ENCODE results near the gene NUP214. TPM values are rescaled to one million over a fixed set of nuclear protein-coding genes. Genes with fewer than 3 reads are reported as not detected.
"Not testable (repeated sequence)": the region's sequence is repeated elsewhere in the genome, so short reads cannot be mapped to it uniquely, and the experiment has no call there.

NUP214 gene
- total and polyA plus RNA-seq, 2 of the 8 experiments (the other 6 are each of a cell fraction or from before 2014, with no cell fraction given): 28.6 to 50.2 TPM

DNA sequence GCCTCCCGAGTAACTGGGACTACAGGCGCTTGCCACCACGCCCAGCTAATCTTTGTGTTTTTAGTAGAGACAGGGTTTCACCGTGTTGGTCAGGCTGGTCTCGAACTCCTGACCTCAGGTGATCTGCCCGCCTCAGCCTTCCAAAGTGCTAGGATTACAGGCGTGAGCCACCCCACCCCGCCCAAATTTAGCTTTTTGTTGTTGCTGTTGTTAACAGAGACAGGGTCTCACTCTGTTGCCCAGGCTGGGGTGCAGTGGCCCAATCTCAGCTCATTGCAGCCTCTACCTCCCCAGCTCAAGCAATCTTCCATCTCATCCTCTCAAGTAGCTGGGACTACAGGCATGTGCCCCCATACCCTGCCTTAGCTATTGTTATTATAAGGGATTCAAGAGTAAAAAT is 25.5 kb upstream of the NUP214 start:
- not testable (repeated sequence) for H2AK5ac ChIP-seq (ENCODE audit: low read depth, low read length); H2BK12ac ChIP-seq (ENCODE audit: low read depth, low read length); H3K18ac ChIP-seq (ENCODE audit: extremely low read depth, low read length); H3K56ac ChIP-seq (replicated peaks; ENCODE audit: insufficient read length, low read depth, low read length); H3K14ac ChIP-seq (ENCODE audit: insufficient read length); H3K23ac ChIP-seq (ENCODE audit: insufficient read length); H2BK15ac ChIP-seq (ENCODE audit: low read length); H2BK20ac ChIP-seq (ENCODE audit: low read length); H2BK5ac ChIP-seq (ENCODE audit: low read depth, low read length); H4K8ac ChIP-seq (ENCODE audit: extremely low read depth, insufficient read depth, low read length); H4K5ac ChIP-seq (ENCODE audit: insufficient read length, low read depth, low read length); H3K9ac ChIP-seq (replicated peaks in 1 of 4; ENCODE audit: extremely low read depth in 1 of 4, low read depth in 3 of 4, low read length in 3 of 4); H2AFZ ChIP-seq (ENCODE audit: low read length); H3K27me3 ChIP-seq (replicated peaks in 1 of 4; ENCODE audit: control insufficient read depth in 3 of 4, extremely low read depth in 1 of 4, insufficient read depth in 3 of 4, low read length in 3 of 4); H4K91ac ChIP-seq (replicated peaks; ENCODE audit: insufficient read length, low read length); H3K79me1 ChIP-seq (ENCODE audit: low read depth, low read length); H2BK120ac ChIP-seq (replicated peaks; ENCODE audit: low read depth, low read length); FAIRE-seq; H3K9me3 ChIP-seq (ENCODE audit: insufficient read depth in 2 of 2, low read depth in 1 of 2, low read length in 1 of 2); H3K23me2 ChIP-seq (ENCODE audit: low read depth, low read length); DNase-seq (ENCODE audit: low read depth in 1 of 2, low spot score in 2 of 2); H3K4ac ChIP-seq (replicated peaks; ENCODE audit: insufficient read length, low read depth, low read length); H4K20me1 ChIP-seq (replicated peaks in 1 of 2; ENCODE audit: control insufficient read depth in 1 of 2, insufficient read depth in 2 of 2, low read length in 2 of 2)
- Histone ChIP-seq H3K27ac (ENCODE audit: low read depth, low read length) (peak overlapping the region; percentile 49; the same call in 1 of the 2 replicates), H3K36me3 (ENCODE audit: control insufficient read depth in 2 of 4, insufficient read depth in 4 of 4, low read length in 3 of 4) (peaks cover 0 to 17% (median 2%) of the 10 kb centered on the region in 4 experiments; a peak in 4 of 8 replicates), H3K79me2 (ENCODE audit: control insufficient read depth in 1 of 2, insufficient read depth in 2 of 2, low read length in 2 of 2) (peaks cover 0 to 18% of the 10 kb centered on the region in 2 experiments; a peak in 1 of 4 replicates), H3K4me2 (ENCODE audit: insufficient read depth in 1 of 2, low read depth in 2 of 2, low read length in 2 of 2) (peak overlapping the region; percentile 31 to 41; a peak in 2 of 4 replicates), H3K4me1 (replicated peaks in 1 of 4; ENCODE audit: control insufficient read depth in 3 of 4, insufficient read depth in 4 of 4, low read length in 3 of 4) (peaks cover 8 to 62% (median 47%) of the 10 kb centered on the region in 4 experiments), H3K4me3 (ENCODE audit: extremely low read depth in 1 of 4, insufficient read depth in 2 of 4, low read depth in 3 of 4, low read length in 4 of 4) (peak overlapping the region in 1 of 4 experiments; percentile 32; a peak in 1 of 8 replicates)
- POLR2A ChIA-PET (ENCODE audit: partially characterized antibody): interaction anchor here (0.9 to 29.0 kb wide), 8 partner anchors 10 to 143 kb away, joined by 3 to 751 read pairs (median 4); partner anchors contain the start of gene NUP214
- 89% methylated on average over 8 of the region's 8 CpGs; no CpG with 5 or more reads in 1 of the 2 experiments for WGBS, 2 experiments (ENCODE audit: extremely low coverage in 1 of 2, insufficient coverage in 1 of 2, insufficient read length in 1 of 2, insufficient replicate concordance in 2 of 2, low coverage in 1 of 2, low lambda C conversion rate in 2 of 2, missing lambda C conversion rate in 1 of 2)
- CTCF ChIA-PET (ENCODE audit: partially characterized antibody): interaction anchor here (0.7 to 6.3 kb wide), 8 partner anchors 9 to 81 kb away, joined by 3 to 47 read pairs (median 4); no protein-coding TSS in a partner anchor

Data from H1 (cell line).